Tibial nerve (tissue), 4 donors: Measurements from ENCODE around the gene TBC1D9. TPM values are rescaled to one million over a fixed set of nuclear protein-coding genes. Genes with fewer than 3 reads are reported as not detected.

Experiments used
- DNase-seq, 2 donors: peaks; one replicate each; pipeline ENCODE4 v3.0.0-alpha.2; 2019; ENCODE audit warnings: low spot score in 2 of 2
- H3K27ac ChIP-seq, 4 donors: fragments of 200-600 bp; sonication (generic) in 3 of 4; one replicate each; pipeline ENCODE4 v1.5.1; 2017 to 2019; ENCODE audit warnings: mild to moderate bottlenecking in 1 of 4
- H3K27me3 ChIP-seq, 2 donors: fragments of 200-600 bp; sonication (generic) in 1 of 2; one replicate each; pipeline versions ENCODE4 v1.5.1 to v1.6.0; 2017 to 2019
- H3K36me3 ChIP-seq, 3 donors: fragments of 200-600 bp; sonication (generic); one replicate each; pipeline ENCODE4 v1.5.1; 2018 to 2019
- H3K4me1 ChIP-seq, 4 donors: fragments of 200-600 bp; sonication (generic) in 3 of 4; one replicate each; pipeline ENCODE4 v1.5.1; 2017 to 2019
- H3K4me3 ChIP-seq, 4 donors: fragments of 200-600 bp; sonication (generic) in 3 of 4; one replicate each; pipeline ENCODE4 v1.5.1; 2017 to 2019; ENCODE audit warnings: mild to moderate bottlenecking in 1 of 4, moderate library complexity in 1 of 4
- H3K9me3 ChIP-seq, 4 donors: fragments of 200-600 bp; sonication (generic) in 3 of 4; one replicate each; pipeline ENCODE4 v1.5.1; 2017 to 2019
- EP300 ChIP-seq, 2 donors: sonication (generic); formaldehyde crosslinking; IDR thresholded peaks; one replicate each; pipeline ENCODE4 v1.6.1; 2017; ENCODE audit warnings: antibody characterized with exemption in 2 of 2, mild to moderate bottlenecking in 1 of 2
- POLR2A ChIP-seq, 2 donors: fragments of 450-650 bp; IDR thresholded peaks; one replicate each; pipeline ENCODE4 v1.6.1; 2017; ENCODE audit warnings: antibody characterized with exemption in 2 of 2, mild to moderate bottlenecking in 2 of 2, moderate library complexity in 2 of 2
- WGBS, 2 donors: methylation state at CpG; one replicate each; pipeline ENCODE4 v1.1.5; 2018; 5-methylcytosine and 5-hydroxymethylcytosine counted together
- total RNA-seq, 4 donors: library from RNA; depleted of rRNA; stranded (reverse); fragments of >200 nt; gene quantifications; one replicate each; pipeline ENCODE4 v1.1.0, GENCODE V29; 2016
- TF ChIP-seq, protein P1 (sequence below), 5 experiments: fragments of 200-600 bp in 3 of 5; fragments of 450-650 bp in 2 of 5; sonication (generic) in 3 of 5; IDR thresholded peaks; one replicate each; pipeline ENCODE4 v1.5.1; 2016 to 2019; ENCODE audit warnings: antibody characterized with exemption in 5 of 5, mild to moderate bottlenecking in 3 of 5, moderate library complexity in 2 of 5

TBC1D9 gene
- total RNA-seq, 4 donors from 2014 or later = 18.4 to 23.7 (median 19.6) TPM

DNA sequence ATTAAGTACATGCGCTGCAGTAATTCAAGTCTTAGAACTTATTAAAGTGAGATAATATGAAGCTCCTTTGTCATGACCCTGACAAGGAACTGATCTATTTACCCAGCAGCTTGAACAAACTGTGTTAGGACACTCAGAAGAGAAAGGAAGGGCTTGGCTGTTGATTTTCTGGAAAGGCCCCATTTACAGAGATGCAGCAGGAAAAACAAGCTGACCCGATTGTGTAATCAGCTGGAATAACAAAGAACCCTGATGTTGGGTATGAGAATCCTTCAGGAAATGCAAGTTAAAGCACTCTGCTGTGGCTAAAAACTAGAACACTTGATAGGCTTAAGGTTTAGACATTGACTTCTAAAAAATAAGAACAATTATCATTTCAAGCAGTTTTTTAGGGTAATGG, 64.8 kb downstream of the TBC1D9 start:
- H3K9me3 ChIP-seq = no peaks in the 10 kb centered on the region
- peak in 1 of 2 donors; percentile 26 for TF ChIP-seq EP300 (IDR thresholded peaks at IDR 0.05)
- TF ChIP-seq, protein P1, sequence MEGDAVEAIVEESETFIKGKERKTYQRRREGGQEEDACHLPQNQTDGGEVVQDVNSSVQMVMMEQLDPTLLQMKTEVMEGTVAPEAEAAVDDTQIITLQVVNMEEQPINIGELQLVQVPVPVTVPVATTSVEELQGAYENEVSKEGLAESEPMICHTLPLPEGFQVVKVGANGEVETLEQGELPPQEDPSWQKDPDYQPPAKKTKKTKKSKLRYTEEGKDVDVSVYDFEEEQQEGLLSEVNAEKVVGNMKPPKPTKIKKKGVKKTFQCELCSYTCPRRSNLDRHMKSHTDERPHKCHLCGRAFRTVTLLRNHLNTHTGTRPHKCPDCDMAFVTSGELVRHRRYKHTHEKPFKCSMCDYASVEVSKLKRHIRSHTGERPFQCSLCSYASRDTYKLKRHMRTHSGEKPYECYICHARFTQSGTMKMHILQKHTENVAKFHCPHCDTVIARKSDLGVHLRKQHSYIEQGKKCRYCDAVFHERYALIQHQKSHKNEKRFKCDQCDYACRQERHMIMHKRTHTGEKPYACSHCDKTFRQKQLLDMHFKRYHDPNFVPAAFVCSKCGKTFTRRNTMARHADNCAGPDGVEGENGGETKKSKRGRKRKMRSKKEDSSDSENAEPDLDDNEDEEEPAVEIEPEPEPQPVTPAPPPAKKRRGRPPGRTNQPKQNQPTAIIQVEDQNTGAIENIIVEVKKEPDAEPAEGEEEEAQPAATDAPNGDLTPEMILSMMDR (IDR thresholded peaks at IDR 0.05) = no peak
- H3K4me1 ChIP-seq = peaks cover 0 to 34% (median 0%) of the 10 kb centered on the region in 4 donors
- 43 to 50% methylated on average over 2 of the region's 2 CpGs for WGBS, 2 donors
- H3K36me3 ChIP-seq = peaks cover 0 to 4% (median 0%) of the 10 kb centered on the region in 3 donors
- peak in 1 of 2 donors; percentile 48 for DNase-seq
- peak overlapping the region in 2 of 4 donors; percentile 41 to 44 for H3K27ac ChIP-seq
- H3K4me3 ChIP-seq = no peak overlapping the region
- H3K27me3 ChIP-seq = no peaks in the 10 kb centered on the region

DNA sequence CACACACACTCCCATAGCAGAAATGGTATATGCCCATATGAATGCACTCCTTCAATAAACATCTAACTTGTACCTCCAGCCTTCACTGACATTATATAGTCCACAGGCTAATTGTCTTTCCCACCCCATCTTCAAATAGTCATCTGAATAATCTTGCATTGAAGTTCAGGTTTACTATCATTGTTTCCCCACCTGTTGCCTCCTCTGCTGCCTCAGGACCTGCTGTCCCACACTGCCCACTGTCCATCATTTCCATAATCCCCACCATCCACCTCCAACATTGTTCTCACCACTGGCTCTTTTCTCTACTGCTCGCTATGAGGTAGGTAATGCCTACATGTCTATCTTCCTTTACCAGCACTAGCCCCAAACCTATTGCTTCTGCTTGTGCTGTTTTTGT, 66.1 kb downstream of the TBC1D9 start:
- no peaks in the 10 kb centered on the region for H3K27me3 ChIP-seq
- TF ChIP-seq POLR2A (IDR thresholded peaks at IDR 0.05) = no peak
- TF ChIP-seq, protein P1 (IDR thresholded peaks at IDR 0.05) = no peak
- TF ChIP-seq EP300 (IDR thresholded peaks at IDR 0.05) = no peak
- no peak overlapping the region for H3K27ac ChIP-seq
- H3K9me3 ChIP-seq = no peaks in the 10 kb centered on the region
- H3K4me3 ChIP-seq = no peak overlapping the region
- peaks cover 0 to 5% (median 0%) of the 10 kb centered on the region in 3 donors for H3K36me3 ChIP-seq
- DNase-seq = no peak
- H3K4me1 ChIP-seq = peaks cover 0 to 34% (median 0%) of the 10 kb centered on the region in 4 donors
- WGBS, 2 donors = 100% methylated on average over 1 of the region's 1 CpG

DNA sequence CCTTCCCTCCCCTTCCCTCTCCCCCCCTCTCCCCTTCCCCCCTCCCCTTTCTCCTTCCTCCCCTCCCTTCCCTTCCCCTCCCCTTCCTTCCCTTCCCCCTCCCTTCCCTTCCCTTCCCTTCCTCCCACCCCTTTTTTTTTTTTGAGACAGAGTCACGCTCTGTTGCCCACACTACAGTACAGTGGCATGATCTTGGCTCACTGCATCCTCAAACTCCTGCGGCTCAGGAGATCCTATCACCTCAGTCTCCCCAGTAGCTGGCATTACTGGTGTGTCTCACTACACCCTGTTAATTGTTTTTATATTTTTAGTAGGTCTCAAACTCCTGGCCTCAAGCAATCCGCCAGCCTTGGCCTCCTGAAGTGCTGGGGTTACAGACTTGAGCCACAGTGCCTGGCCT, 66.6 kb downstream of the TBC1D9 start:
- Histone ChIP-seq H3K27me3 (no peaks in the 10 kb centered on the region), H3K9me3 (no peaks in the 10 kb centered on the region), H3K4me1 (peaks cover 0 to 34% (median 0%) of the 10 kb centered on the region in 4 donors), H3K27ac (no peak overlapping the region), H3K4me3 (no peak overlapping the region), H3K36me3 (peaks cover 0 to 10% (median 0%) of the 10 kb centered on the region in 3 donors)
- TF ChIP-seq POLR2A (IDR thresholded peaks at IDR 0.05) (no peak), EP300 (IDR thresholded peaks at IDR 0.05) (no peak)
- WGBS, 2 donors = 58 to 76% methylated on average over 3 of the region's 3 CpGs
- no peak for DNase-seq

DNA sequence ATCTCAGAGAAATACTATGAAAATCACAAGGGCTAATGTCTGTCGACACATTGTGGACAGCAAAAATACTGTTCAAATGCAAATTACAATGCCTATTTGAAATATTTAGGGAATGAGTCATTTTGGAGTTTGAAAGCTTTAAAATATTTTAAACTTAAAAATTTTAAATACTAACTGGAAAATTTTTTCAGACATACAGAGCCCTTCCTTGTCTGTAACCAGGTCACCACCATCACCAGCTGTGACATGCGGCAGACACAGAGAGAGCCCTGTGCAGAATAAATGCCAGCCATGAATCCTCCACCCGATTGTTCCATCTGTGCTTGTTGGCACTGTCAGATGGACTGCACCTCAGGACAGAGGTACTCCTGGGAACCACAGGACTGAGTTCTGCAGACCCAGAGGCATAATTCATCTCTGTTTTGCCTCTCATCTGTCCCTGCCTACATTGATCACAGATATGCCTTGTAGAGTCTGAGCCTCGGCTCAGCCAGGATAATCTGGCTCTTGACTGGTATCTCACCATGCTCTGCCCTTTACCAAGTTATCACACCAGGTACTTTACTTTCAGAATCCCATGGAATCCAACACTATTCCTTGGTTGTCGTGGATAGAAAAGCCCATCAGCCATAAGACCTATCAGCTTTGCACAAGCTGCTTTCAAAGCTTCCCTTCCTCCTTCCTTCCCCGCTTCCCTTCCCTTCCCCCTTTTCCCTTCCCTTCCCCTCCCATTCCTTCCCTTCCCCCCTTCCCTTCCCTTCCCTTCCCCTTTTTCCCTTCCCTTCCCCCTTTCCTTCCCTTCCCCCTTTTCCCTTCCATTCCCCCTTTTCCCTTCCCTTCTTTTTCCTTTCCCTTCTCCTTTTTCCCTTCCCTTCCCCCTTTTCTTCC, 67.2 kb downstream of the TBC1D9 start:
- no peak for DNase-seq
- no peak overlapping the region for H3K4me3 ChIP-seq

DNA sequence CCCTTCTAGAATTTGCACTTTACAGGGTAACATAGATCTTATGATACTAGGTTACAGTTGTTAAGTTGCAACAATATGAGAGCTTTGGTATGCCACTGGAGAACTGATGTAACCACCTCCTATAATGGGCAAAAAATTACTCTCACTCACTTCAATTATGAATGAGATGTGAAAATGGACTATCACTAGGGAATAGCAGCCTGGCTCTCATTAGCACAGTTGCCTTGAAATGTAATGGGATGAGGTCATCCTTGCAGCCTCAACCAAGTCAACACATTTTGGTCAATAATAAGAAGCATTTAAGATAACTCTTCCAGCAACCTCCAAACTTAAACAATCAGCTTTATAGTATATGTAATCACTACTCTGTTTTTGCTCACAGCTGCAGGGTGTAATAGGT, 69.4 kb downstream of the TBC1D9 start:
- Histone ChIP-seq H3K9me3 (no peaks in the 10 kb centered on the region), H3K27me3 (no peaks in the 10 kb centered on the region), H3K4me3 (no peak overlapping the region), H3K27ac (no peak overlapping the region), H3K36me3 (peaks cover 0 to 13% (median 0%) of the 10 kb centered on the region in 3 donors), H3K4me1 (peaks cover 0 to 27% (median 0%) of the 10 kb centered on the region in 4 donors)
- no peak for DNase-seq
- TF ChIP-seq POLR2A (IDR thresholded peaks at IDR 0.05) (no peak), EP300 (IDR thresholded peaks at IDR 0.05) (no peak)
- TF ChIP-seq, protein P1 (IDR thresholded peaks at IDR 0.05) = no peak

More for the DNA sequence above, 67.2 kb downstream of the TBC1D9 start:
- H3K27ac ChIP-seq = no peak overlapping the region
- H3K36me3 ChIP-seq = peaks cover 0 to 13% (median 0%) of the 10 kb centered on the region in 3 donors
- H3K4me1 ChIP-seq = peaks cover 0 to 34% (median 0%) of the 10 kb centered on the region in 4 donors
- no peaks in the 10 kb centered on the region for H3K27me3 ChIP-seq
- WGBS, 2 donors = 66 to 70% methylated on average over 6 of the region's 6 CpGs
- no peaks in the 10 kb centered on the region for H3K9me3 ChIP-seq
- TF ChIP-seq POLR2A (IDR thresholded peaks at IDR 0.05) (no peak), EP300 (IDR thresholded peaks at IDR 0.05) (no peak)
- TF ChIP-seq, protein P1 (IDR thresholded peaks at IDR 0.05) = no peak
